HPDE6-E6E7 (cell line): ENCODE results near the gene CNGA2.

Experiments used
- DNase-seq: peaks from one replicate; pipeline ENCODE4 v3.0.0; 2011; ENCODE audit warnings: missing footprints; ENCODE audit errors: extremely low spot score

Gene CNGA2

DNA sequence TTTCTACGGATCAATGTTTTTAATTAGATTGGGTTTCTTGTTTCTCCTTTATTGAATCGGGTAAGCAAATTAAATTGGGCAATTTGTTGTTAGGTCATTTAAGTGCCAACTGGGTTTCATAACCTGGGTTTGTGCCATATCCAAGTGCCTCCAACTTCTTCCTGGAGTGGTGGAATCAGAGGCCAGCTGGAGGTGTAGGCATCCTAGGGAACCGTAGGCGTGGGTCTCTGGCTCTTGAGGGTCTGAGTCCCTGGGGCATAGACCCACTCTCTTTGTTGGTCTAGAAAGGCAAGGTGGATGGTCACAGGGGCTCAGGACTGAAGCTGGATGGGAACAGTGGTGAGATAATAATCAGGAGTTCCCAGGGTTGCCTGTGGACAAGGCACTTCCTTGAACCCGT, 18.3 kb downstream of the CNGA2 start:
- DNase-seq, result no peak

DNA sequence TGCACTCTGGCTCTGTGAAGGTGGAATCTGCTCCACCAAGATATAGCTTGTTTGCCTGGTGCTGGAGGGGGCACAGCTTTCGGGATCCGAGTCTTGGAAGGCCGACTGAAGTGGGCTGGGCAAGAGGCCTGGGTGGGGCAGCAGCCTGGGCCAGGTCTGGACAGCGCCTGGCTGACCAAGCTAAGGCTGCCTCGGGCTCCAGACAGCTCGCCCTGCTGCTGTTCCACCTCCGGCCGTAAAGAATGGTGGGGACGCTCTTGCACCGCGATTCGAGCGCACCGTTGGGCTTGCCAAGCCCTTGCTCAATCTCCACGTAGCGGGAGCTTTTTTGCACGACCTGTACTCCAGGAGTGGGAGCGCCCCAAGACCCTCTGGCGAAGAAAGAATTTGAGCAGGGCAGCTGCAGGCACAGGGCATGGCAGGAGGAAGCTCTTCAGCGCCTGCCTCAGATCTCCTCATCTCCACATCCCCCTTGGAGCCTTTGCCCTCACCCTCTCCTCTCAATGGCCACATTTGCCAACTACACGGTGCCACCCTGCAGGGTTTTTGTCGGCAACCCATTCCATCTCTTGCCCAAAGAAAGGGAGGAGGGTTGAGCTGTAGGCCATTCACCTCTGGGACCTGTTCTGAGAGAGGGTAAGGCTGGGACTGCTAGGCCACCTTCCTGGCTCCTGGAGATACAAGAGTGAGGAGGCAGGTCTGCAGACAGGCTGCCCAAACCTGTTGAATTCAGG, 18.9 kb downstream of the CNGA2 start:
- DNase-seq, result peak; percentile 48

GRCh38 chrX:151754047-151754429, 19.5 kb downstream of the CNGA2 start:
- DNase-seq, result peak; percentile 48

- no peak for DNase-seq
Measured at GRCh38 chrX:151754641-151755215, 20.2 kb downstream of the CNGA2 start.

DNA sequence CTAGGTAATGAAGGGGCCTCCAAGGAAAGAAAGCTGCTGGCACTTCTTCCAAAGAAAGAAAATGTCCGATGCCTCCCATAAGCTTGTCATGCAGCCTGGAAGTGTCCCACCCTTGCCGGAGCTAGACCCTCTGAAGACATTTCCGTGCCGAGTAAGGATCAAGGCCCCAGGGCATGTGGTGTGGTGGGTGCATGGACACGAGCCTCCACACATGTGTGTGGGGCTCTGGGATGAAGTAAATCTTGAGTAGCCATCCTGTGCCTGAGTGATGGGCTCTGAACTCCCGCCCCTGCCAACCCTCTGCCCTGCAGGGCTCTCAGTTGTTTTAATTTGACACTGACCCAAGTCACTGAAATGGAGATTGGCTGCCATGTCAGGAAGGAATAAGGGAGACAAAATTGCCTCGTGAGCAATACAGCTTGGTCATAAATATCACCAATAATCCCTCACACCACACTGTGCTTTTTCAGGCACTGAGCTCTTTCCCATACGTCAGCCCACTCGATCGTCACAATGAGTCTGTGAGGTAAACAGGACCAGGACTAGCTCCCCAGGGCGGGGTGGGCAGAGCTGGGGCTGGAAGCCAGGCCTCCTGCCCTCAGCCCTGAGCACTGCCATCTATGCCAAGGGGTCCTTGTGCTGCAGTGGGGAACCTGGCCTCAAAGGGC, 24.6 kb downstream of the CNGA2 start:
- DNase-seq, result no peak

DNA sequence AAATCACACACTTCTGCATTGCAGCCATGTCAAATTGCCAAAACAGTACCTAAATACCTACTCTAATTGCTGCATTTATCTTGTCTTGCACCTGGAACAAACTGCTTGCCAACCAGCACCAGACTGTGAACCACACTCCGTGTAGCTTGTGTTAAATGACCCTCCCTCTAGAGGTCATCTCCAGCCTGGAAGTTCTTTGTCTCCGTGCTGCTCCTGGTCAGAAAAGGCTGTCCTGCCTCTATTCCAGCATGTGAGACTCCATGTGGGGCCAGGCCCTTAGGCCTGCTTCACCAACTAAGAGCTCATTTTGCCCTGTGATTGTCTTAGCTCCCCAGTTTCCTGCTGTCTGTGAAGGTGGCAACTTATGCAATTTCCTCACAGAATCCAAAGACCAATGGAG, 28.3 kb downstream of the CNGA2 start:
- DNase-seq, result no peak

GRCh38 chrX:151763711-151764110, 29.2 kb downstream of the CNGA2 start:
- no peak for DNase-seq

GRCh38 chrX:151765026-151765425, 30.5 kb downstream of the CNGA2 start:
- no peak for DNase-seq

DNA sequence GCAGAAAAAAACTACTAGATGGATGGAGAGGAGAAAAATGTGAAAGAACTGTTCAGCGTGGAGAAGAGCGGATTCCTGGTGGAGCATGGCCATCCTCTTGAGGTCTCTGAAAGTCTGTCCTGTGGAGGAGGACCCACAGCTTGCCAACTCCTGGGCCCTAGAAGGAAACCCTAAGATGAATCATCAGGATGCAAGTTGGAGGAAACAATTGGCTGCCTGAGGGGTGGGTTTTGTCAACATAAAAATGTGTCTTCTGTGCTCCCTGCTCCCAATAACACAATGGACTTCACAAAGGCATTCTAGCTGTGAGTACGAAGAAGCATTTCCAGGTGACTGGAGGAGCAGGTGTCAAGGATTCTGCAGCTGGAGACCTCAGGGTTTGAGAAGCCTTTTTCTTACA, 37.2 kb downstream of the CNGA2 start:
- no peak for DNase-seq

GRCh38 chrX:151773434-151773833, 38.9 kb downstream of the CNGA2 start:
- DNase-seq, result no peak

GRCh38 chrX:151774421-151774820, 39.9 kb downstream of the CNGA2 start:
- DNase-seq, result no peak

- no peak for DNase-seq
Measured at GRCh38 chrX:151776181-151776731, 41.7 kb downstream of the CNGA2 start.

DNA sequence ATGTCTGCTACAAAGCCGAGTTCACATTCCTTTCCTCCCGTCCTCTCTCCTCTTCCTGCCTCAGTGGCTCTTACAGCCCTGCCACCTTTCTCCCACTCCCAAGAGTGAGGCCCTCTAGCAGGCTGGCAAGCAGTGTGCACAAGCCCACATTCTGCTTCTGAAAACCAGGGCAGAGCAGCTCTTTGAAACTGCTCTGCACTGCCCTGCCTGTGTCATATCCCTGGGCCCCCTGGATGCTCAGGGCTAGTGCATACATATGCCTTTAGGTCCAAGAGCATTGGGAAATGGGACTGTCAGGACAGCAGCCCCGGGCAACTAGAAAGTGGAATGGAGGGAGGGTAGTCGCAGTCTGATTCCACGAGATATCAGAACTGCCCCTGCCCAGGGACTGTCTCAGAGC, 42.4 kb downstream of the CNGA2 start:
- no peak for DNase-seq

DNA sequence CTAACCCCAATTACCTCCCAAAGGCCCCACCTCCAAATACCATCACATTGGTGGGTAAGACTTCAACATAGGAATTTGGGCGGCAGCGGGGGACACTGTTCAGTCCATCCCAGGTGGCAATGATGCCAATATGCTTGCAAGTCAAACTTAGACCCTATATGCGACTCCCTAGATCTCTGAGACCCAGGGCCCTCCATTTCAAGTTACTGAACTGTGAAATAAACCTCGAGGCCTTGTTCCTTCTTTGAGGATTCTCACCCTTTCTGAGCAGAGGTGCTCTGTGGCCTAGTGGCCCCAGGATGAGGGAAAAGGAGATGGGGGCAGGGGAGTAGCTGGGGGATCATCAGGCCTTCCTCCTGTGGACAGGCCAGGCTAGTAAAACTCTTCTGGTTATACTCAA, 44.7 kb downstream of the CNGA2 start:
- DNase-seq, result no peak

GRCh38 chrX:151780621-151781020, 46.1 kb downstream of the CNGA2 start:
- no peak for DNase-seq

GRCh38 chrX:151789179-151789800, 54.7 kb downstream of the CNGA2 start:
- DNase-seq, result peak; percentile 25

DNA sequence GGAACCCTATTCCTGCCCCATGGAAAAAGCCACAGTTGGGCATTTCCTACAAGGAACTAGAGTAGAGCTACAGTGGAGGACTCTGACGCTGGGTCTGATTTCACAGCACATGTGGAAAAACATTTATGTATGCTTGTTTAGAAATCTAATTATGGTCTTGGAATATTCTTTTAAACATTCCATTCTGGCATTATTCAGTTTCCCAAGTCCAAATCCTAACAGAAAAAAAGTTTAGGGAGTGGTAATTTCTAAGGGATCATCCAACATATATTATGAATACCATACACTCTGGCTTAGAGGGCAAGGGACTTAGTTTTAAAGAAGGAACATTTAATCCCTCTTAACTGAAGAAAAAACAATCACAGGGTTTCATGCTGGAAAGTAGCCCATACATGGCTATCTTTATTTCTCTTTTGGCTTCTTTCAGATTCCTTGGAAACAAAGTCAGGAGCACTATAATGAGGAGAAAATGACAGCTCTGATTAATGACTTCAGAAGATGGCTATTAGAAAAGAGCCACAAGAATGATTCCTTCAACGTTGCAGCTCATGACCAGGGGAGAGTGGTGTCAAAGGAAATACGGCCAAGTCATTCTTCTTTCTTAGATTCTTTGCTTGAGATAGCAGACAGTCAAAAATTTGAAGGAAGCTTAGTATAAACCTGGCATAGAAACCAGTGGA, 56.1 kb downstream of the CNGA2 start:
- no peak for DNase-seq

- no peak for DNase-seq
Measured at GRCh38 chrX:151791961-151792360, 57.4 kb downstream of the CNGA2 start.

DNA sequence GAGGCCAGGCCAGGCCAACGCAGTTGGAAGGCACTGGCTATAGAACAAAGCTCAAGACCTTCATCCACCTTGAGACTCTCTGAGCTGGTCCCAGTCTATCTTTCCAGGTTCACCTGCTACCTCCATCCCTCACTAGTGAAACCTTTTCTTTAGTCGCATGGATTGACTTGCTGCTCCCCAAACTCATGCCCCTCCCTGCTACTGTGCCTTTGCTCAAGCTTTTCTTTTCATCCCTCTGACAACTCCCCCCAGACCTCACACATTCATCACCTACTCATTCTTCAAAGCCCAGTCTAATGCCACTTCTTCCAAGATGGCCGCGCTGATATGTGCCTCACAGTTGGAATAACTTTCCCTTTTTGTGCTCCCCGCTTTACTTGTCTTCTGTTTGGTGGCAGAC, 58.0 kb downstream of the CNGA2 start:
- DNase-seq, result no peak

DNA sequence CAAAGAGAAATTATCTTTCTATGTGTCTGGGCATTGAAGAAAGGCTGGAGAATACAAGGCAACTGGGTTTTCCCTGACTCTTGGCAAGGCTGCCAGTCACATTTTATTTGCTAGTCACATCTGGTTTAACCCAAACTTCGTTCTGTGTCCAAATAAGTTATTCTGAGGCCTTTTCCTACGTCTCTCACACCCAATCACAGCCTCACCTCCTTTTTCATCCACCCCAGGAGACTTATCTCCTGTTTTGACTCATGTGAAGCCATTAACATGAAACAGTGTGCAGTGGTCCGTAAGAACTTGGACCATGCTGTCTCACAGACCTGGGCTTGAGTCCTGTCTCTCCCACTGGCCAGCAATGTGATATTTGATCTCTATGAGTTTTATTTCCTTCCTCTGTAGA, 59.3 kb downstream of the CNGA2 start:
- no peak for DNase-seq
